SK-N-MC (cell line): Measurements from ENCODE around the gene TXNDC16.

ENCODE experiments used
- EZH2 ChIP-seq: fragments of 200-600 bp; sonication (generic); IDR thresholded peaks from one replicate; pipeline ENCODE4 v1.6.1; 2017; ENCODE audit warnings: antibody characterized with exemption
- POLR2AphosphoS5 ChIP-seq: IDR thresholded peaks from 2 replicates; pipeline ENCODE4 v1.6.1; 2012; ENCODE audit warnings: mild to moderate bottlenecking, low read depth, low read length, borderline replicate concordance

DNA sequence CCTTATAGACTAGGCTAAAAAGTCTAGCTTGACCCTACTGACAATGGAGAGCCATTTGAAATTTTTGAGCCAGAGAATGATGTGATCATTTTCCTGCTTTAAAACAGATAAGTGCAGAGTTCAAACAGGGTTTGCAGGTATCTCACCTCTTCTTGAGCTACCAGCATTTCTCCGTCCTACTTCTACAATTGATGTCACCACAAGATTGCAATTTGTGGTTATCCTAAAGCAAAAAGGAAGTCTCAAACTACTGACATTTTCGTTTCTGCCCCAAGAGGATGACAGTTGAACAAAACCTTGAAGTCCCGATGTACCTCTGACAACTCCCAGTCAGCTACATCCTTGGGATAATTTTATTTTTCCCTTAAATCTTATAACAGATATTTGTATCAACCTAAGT lies 151.5 kb downstream of the TXNDC16 start:
- no peak for TF ChIP-seq POLR2AphosphoS5
- no peak for TF ChIP-seq EZH2
